ENCODE measurements around the gene TRRAP. TPM values are rescaled to one million over a fixed set of nuclear protein-coding genes. Genes with fewer than 3 reads are reported as not detected.

TRRAP gene
- polyA plus RNA-seq, 1 donor from 2014 or later: 12.9 TPM

DNA sequence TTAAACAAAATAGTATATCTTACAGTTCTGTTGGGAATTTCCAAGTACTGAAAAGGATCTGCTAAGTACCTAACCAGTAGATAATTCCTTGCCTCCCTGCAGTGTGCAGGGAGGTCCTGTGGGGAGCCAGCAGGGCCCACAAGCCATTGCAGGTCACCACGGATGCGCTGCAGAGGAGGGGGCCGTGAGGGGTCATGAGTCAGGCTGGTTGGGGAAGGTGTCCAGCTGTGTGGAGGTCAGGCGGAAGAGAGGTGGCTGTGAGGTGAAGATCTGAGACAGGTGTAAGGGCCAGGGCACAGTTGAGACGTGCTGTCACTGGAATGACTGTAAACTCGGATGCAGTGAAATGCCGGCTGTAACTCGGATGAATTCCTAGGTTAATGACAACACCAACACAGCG, 80.6 kb downstream of the TRRAP start:
- Histone ChIP-seq H3K9ac (ENCODE audit: low read length) (no peak overlapping the region), H2AFZ (ENCODE audit: low read depth, low read length) (no peak overlapping the region), H3F3A (ENCODE audit: insufficient read depth, low read length, poor library complexity, severe bottlenecking) (no peaks in the 10 kb centered on the region), H3K36me3 (ENCODE audit: insufficient read depth, low read length) (peaks cover 4% of the 10 kb centered on the region), H3K79me2 (replicated peaks; ENCODE audit: insufficient read depth, low read length) (no peaks in the 10 kb centered on the region), H3K9me3 (ENCODE audit: low read length) (no peaks in the 10 kb centered on the region), H4K20me1 (ENCODE audit: insufficient read depth) (no peaks in the 10 kb centered on the region), H3K4me2 (ENCODE audit: low read length) (no peak overlapping the region), H3K4me3 (ENCODE audit: low read length) (no peak overlapping the region), H3K9me2 (ENCODE audit: insufficient read depth, low read length) (no peaks in the 10 kb centered on the region), H3K27ac (ENCODE audit: low read length) (no peak overlapping the region), H3K27me3 (ENCODE audit: insufficient read depth, low read depth, low read length) (no peaks in the 10 kb centered on the region)
- TF ChIP-seq REST (IDR thresholded peaks at IDR 0.05; ENCODE audit: borderline replicate concordance) (no peak), EZH2 (IDR thresholded peaks at IDR 0.05; ENCODE audit: borderline replicate concordance, insufficient read depth, low read length, poor library complexity, severe bottlenecking) (no peak), CTCF (IDR thresholded peaks at IDR 0.05; ENCODE audit: poor library complexity, severe bottlenecking) (no peak), SMC3 (conservative IDR thresholded peaks at IDR 0.05; ENCODE audit: poor library complexity) (no peak), TAF1 (IDR thresholded peaks at IDR 0.05; ENCODE audit: low read depth) (no peak)

DNA sequence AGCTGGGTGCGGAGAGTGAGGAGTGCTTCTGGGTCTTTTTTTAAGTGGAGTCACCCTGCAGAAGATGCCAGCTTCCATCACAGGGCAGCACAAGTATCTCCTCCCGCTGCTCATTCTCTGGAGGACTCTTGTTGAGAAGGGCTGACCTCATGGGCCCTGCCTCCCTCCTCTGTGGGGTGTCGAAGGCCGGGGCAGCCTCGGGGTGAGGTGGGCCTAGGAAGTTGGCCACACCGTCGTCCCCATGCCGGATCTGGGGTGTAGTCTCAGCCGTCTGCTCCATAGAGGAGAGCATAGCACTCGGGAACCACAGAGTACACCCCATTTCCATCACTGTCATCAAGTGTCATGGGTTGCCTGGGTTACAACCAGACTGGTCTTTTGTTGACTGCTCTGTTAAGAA, 85.0 kb downstream of the TRRAP start:
- Histone ChIP-seq H3K27me3 (ENCODE audit: insufficient read depth, low read depth, low read length) (no peaks in the 10 kb centered on the region), H3F3A (ENCODE audit: insufficient read depth, low read length, poor library complexity, severe bottlenecking) (no peaks in the 10 kb centered on the region), H2AFZ (ENCODE audit: low read depth, low read length) (no peak overlapping the region), H3K27ac (ENCODE audit: low read length) (no peak overlapping the region), H3K9me3 (ENCODE audit: low read length) (no peaks in the 10 kb centered on the region), H3K4me2 (ENCODE audit: low read length) (no peak overlapping the region), H3K9me2 (ENCODE audit: insufficient read depth, low read length) (no peaks in the 10 kb centered on the region), H4K20me1 (ENCODE audit: insufficient read depth) (no peaks in the 10 kb centered on the region), H3K4me3 (ENCODE audit: low read length) (no peak overlapping the region), H3K36me3 (ENCODE audit: insufficient read depth, low read length) (peaks cover 10% of the 10 kb centered on the region), H3K9ac (ENCODE audit: low read length) (no peak overlapping the region), H3K79me2 (replicated peaks; ENCODE audit: insufficient read depth, low read length) (no peaks in the 10 kb centered on the region)
- TF ChIP-seq TAF1 (IDR thresholded peaks at IDR 0.05; ENCODE audit: low read depth): no peak

- H3K36me3 ChIP-seq (ENCODE audit: insufficient read depth, low read length): peaks cover 13% of the 10 kb centered on the region
These were observed 86.3 kb downstream of the TRRAP start for GRCh38 chr7:98964596-98964995.

More at GRCh38 chr7:98964596-98964995, 86.3 kb downstream of the TRRAP start:
- H2AFZ ChIP-seq (ENCODE audit: low read depth, low read length): no peak overlapping the region
- TF ChIP-seq CTCF (IDR thresholded peaks at IDR 0.05; ENCODE audit: poor library complexity, severe bottlenecking) (no peak), MXI1 (conservative IDR thresholded peaks at IDR 0.05; ENCODE audit: poor library complexity, severe bottlenecking) (no peak), EZH2 (IDR thresholded peaks at IDR 0.05; ENCODE audit: borderline replicate concordance, insufficient read depth, low read length, poor library complexity, severe bottlenecking) (no peak), REST (IDR thresholded peaks at IDR 0.05; ENCODE audit: borderline replicate concordance) (no peak), TAF1 (IDR thresholded peaks at IDR 0.05; ENCODE audit: low read depth) (no peak)
- no peaks in the 10 kb centered on the region for H3K9me2 ChIP-seq (ENCODE audit: insufficient read depth, low read length)
- no peaks in the 10 kb centered on the region for H3K79me2 ChIP-seq (replicated peaks; ENCODE audit: insufficient read depth, low read length)
- no peak overlapping the region for H3K27ac ChIP-seq (ENCODE audit: low read length)
- H3K4me2 ChIP-seq (ENCODE audit: low read length): no peak overlapping the region
- no peaks in the 10 kb centered on the region for H3F3A ChIP-seq (ENCODE audit: insufficient read depth, low read length, poor library complexity, severe bottlenecking)
- H3K9ac ChIP-seq (ENCODE audit: low read length): no peak overlapping the region
- no peaks in the 10 kb centered on the region for H4K20me1 ChIP-seq (ENCODE audit: insufficient read depth)
- no peaks in the 10 kb centered on the region for H3K9me3 ChIP-seq (ENCODE audit: low read length)
- no peak overlapping the region for H3K4me3 ChIP-seq (ENCODE audit: low read length)
- H3K27me3 ChIP-seq (ENCODE audit: insufficient read depth, low read depth, low read length): no peaks in the 10 kb centered on the region

All from neural cell (in vitro differentiated cells).